ENCODE data around the gene CAPRIN1.

Gene CAPRIN1

DNA sequence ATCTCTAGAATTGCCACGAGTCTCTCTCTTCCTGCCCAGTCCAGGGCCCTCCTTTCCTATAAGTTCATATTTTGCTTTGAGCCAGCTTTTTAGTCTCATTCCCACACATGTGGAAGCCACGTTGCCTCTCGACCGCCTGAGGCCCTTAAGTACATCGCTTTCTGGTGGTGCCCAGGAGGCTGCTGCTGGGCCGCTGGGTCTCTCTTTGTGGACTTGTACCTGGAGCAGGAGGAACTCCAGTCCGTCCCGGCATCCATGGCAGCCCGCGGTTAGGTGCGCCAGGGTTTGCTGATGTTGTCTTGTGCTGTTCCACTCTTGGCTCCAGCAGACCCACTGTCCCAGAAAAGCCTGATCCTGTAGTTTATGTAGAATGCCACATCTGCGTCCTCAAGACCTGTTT is 94.9 kb downstream of the CAPRIN1 start:
- Mint-ChIP-seq H3K4me1 (peaks cover 45% of the 10 kb centered on the region), H3K4me3 (no peak overlapping the region), H3K27me3 (ENCODE audit: low read depth, poor library complexity) (no peaks in the 10 kb centered on the region), H3K36me3 (ENCODE audit: low read depth) (peaks cover 58% of the 10 kb centered on the region), H3K27ac (no peak overlapping the region), H3K9me3 (no peaks in the 10 kb centered on the region)
- TF ChIP-seq, protein P1, sequence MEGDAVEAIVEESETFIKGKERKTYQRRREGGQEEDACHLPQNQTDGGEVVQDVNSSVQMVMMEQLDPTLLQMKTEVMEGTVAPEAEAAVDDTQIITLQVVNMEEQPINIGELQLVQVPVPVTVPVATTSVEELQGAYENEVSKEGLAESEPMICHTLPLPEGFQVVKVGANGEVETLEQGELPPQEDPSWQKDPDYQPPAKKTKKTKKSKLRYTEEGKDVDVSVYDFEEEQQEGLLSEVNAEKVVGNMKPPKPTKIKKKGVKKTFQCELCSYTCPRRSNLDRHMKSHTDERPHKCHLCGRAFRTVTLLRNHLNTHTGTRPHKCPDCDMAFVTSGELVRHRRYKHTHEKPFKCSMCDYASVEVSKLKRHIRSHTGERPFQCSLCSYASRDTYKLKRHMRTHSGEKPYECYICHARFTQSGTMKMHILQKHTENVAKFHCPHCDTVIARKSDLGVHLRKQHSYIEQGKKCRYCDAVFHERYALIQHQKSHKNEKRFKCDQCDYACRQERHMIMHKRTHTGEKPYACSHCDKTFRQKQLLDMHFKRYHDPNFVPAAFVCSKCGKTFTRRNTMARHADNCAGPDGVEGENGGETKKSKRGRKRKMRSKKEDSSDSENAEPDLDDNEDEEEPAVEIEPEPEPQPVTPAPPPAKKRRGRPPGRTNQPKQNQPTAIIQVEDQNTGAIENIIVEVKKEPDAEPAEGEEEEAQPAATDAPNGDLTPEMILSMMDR (IDR thresholded peaks at IDR 0.05) = no peak
- DNase-seq = no peak

DNA sequence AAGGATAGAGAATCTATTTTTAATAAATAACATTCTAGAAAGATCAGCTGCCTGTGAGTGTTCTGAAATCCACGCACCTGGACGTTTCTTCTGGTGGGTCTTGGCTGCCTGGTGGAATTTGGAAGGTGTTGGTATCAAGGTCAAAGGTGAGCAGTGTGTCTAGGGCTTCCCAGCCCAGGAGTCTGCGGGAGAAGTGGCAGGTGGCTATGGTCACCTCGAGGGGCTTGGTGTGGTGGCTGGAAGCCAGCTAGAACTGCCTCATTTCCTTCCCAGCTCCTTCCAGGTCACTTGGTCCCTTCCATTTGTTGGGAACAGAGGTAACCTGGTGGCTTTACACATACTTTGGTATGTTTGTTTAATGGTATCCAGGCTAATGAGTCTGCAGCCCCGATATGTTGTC is 95.3 kb downstream of the CAPRIN1 start:
- H3K9me3 Mint-ChIP-seq = no peaks in the 10 kb centered on the region
- H3K27ac Mint-ChIP-seq = no peak overlapping the region
- H3K27me3 Mint-ChIP-seq (ENCODE audit: low read depth, poor library complexity) = no peaks in the 10 kb centered on the region
- TF ChIP-seq, protein P1 (IDR thresholded peaks at IDR 0.05) = no peak
- H3K36me3 Mint-ChIP-seq (ENCODE audit: low read depth) = peaks cover 54% of the 10 kb centered on the region
- no peak for DNase-seq
- no peak overlapping the region for H3K4me3 Mint-ChIP-seq
- H3K4me1 Mint-ChIP-seq = peaks cover 43% of the 10 kb centered on the region

DNA sequence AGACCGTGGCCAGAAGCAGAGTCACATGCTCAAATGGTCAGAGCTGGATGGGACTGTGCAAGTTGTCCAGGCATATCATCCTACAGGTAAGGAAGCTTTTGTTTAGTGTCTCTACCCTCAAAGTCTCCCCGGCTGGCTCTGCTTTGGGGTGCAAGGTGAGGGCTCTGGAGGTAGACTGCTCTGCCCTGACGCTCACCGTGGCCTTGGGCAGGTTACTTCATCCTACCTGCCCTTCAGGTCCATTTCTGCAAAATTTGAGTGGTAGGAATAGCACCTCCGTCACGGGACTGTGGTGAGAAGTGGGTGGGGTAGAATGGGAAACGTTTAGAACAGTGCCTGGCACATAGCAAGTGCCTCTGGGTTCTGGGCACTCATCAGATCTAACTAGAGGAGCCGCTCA is 96.0 kb downstream of the CAPRIN1 start:
- peaks cover 47% of the 10 kb centered on the region for H3K36me3 Mint-ChIP-seq (ENCODE audit: low read depth)
- H3K4me1 Mint-ChIP-seq = peaks cover 38% of the 10 kb centered on the region
- H3K9me3 Mint-ChIP-seq = no peaks in the 10 kb centered on the region
- H3K4me3 Mint-ChIP-seq = no peak overlapping the region
- DNase-seq = no peak
- H3K27ac Mint-ChIP-seq = no peak overlapping the region
- TF ChIP-seq, protein P1 (IDR thresholded peaks at IDR 0.05) = no peak
- H3K27me3 Mint-ChIP-seq (ENCODE audit: low read depth, poor library complexity) = no peaks in the 10 kb centered on the region

DNA sequence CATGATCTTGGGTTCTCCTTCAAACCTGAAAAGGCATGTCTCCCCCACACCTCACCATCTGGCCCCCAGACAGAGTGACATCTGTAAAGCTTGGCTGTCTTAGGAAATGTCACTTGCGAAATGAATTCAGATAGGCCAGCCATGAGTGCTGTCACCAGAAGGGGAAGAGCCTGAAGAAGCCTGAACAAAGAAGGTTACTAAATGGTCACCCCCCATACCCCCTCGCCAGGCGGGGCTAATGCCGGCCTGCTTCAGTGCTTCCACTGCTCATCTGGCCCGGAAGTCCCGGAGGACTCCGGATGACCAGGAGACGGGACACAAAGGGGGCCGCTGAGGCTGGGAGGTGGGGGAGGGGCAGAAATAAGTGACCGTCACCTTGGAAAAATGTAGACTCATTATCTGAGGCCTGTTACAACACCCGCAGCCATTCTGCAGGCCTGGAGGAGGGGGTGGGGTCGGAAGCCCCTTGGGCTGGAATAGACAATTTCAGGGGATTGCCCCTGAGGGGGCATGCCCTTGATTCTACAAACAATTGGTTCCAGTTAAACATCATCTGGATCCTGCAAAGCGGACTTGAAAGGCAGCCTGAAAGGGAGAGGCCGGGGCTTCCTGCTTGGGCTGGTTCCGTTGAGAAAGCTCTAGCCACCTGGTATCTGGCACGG is 97.1 kb downstream of the CAPRIN1 start:
- Mint-ChIP-seq H3K4me1 (peaks cover 30% of the 10 kb centered on the region), H3K36me3 (ENCODE audit: low read depth) (peaks cover 37% of the 10 kb centered on the region), H3K27ac (peak overlapping the region; percentile 90), H3K9me3 (no peaks in the 10 kb centered on the region), H3K27me3 (ENCODE audit: low read depth, poor library complexity) (no peaks in the 10 kb centered on the region), H3K4me3 (peak overlapping the region; percentile 11)
- DNase-seq = peak; percentile 32
- TF ChIP-seq, protein P1 (IDR thresholded peaks at IDR 0.05) = no peak

DNA sequence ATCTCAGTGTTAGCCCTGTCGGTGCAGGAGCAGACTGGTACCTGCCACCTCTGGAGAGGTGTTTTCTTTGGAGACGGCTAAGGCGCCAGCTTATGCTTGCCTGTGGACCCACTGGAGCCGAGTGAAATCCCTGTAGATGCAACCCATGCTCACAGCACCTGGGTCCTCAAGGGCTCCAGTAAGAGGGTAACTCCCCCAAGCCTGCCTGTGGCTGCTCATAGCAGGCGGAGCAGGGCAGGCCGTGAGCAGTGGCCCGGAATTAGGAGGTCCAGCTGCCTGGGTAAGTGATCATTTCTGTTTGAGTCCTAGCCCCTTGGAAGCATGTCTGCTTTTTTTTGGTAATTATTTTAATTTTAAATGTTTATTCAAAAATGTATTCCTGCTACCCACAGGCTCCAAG is 97.7 kb downstream of the CAPRIN1 start:
- TF ChIP-seq, protein P1 (IDR thresholded peaks at IDR 0.05) = no peak
- DNase-seq = no peak
- Mint-ChIP-seq H3K36me3 (ENCODE audit: low read depth) (peaks cover 37% of the 10 kb centered on the region), H3K9me3 (no peaks in the 10 kb centered on the region), H3K27me3 (ENCODE audit: low read depth, poor library complexity) (no peaks in the 10 kb centered on the region), H3K4me3 (no peak overlapping the region), H3K4me1 (peaks cover 30% of the 10 kb centered on the region), H3K27ac (peak overlapping the region; percentile 90)

DNA sequence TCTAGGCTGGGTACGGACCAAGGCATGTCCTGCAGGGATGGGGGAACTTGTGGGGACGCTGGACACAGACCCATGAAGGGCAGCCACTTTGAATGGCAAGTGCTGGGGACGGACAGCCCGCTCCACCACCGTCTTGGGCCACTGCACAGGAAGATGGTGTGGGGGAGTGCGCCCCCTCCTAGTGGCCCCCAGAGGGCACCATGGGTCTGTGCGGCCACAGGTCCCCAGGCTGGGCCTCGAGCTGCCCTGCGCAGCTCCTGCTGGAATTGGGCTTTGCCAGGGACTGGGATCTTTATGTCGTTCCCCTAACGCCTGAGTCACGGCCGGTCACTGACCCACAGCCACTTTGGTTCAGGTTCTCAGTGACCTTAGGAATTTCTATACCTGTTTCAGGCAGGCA is 98.3 kb downstream of the CAPRIN1 start:
- Mint-ChIP-seq H3K27me3 (ENCODE audit: low read depth, poor library complexity) (no peaks in the 10 kb centered on the region), H3K4me3 (no peak overlapping the region), H3K9me3 (no peaks in the 10 kb centered on the region), H3K4me1 (peaks cover 30% of the 10 kb centered on the region), H3K27ac (peak overlapping the region; percentile 89), H3K36me3 (ENCODE audit: low read depth) (peaks cover 34% of the 10 kb centered on the region)
- TF ChIP-seq, protein P1 (IDR thresholded peaks at IDR 0.05) = peak; percentile 46
- DNase-seq = peak; percentile 55
